Measurements from ENCODE around the gene C2CD5. TPM values are rescaled to one million over a fixed set of nuclear protein-coding genes. Genes with fewer than 3 reads are reported as not detected.

C2CD5 gene
- total RNA-seq, 1 experiment from 2014 or later = 35.4 TPM

DNA sequence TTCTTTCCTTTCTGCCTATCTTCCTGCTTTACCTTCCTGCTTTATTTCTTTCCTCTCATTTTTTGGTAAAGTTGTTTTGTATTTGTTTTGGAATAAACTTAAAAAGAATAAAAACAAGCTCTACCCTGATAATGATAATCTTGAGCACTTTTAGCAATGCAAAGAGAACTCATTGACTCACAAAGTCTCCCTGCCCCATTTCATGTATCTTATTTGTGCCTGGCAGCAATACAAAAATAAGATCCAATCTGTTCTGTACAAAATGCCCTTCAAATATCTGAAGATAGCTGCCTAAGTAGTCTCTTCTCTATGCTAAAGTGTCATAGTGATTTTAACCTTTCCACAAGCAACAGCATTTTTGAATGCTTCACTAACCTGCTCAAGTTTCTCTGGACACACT is 49.5 kb upstream of the C2CD5 start:
- Histone ChIP-seq H3K27me3 (ENCODE audit: insufficient read depth, low read length) (no peaks in the 10 kb centered on the region), H4K20me1 (ENCODE audit: control insufficient read depth, insufficient read depth, insufficient read length) (no peaks in the 10 kb centered on the region), H3K9ac (ENCODE audit: extremely low read depth, insufficient read length, low read length) (no peak overlapping the region), H3K79me1 (ENCODE audit: insufficient read depth, low read depth, low read length, poor library complexity, severe bottlenecking) (no peaks in the 10 kb centered on the region), H3K9me3 (ENCODE audit: control insufficient read depth, low read depth, low read length) (no peaks in the 10 kb centered on the region), H2BK15ac (ENCODE audit: low read depth, low read length) (no peak overlapping the region), H3K23me2 (ENCODE audit: insufficient read length, low read depth, low read length, poor library complexity, severe bottlenecking) (no peaks in the 10 kb centered on the region), H2AK5ac (ENCODE audit: insufficient read length, low read length) (no peak overlapping the region), H2BK120ac (ENCODE audit: low read depth, low read length, poor library complexity, severe bottlenecking) (no peak overlapping the region), H4K5ac (ENCODE audit: insufficient read length, low read depth, low read length) (no peak overlapping the region), H3K4me2 (ENCODE audit: insufficient read depth, insufficient read length, low read length) (no peak overlapping the region), H3K14ac (ENCODE audit: insufficient read depth, low read length) (no peak overlapping the region), H4K91ac (ENCODE audit: insufficient read length, low read depth, low read length) (no peak overlapping the region), H2BK5ac (ENCODE audit: insufficient read length, low read length) (no peak overlapping the region), H3K56ac (ENCODE audit: insufficient read length, low read depth, low read length) (no peak overlapping the region), H2BK12ac (ENCODE audit: insufficient read length, low read depth, low read length) (no peak overlapping the region), H3K4me1 (ENCODE audit: insufficient read depth, low read length) (no peaks in the 10 kb centered on the region), H2AFZ (ENCODE audit: low read length) (no peak overlapping the region), H3K79me2 (ENCODE audit: insufficient read depth, low read length) (no peaks in the 10 kb centered on the region), H3T11ph (ENCODE audit: low read length) (no peak overlapping the region), H2BK20ac (ENCODE audit: low read depth, low read length, poor library complexity, severe bottlenecking) (no peak overlapping the region), H3K23ac (ENCODE audit: insufficient read length, low read depth, low read length) (no peak overlapping the region), H3K27ac (ENCODE audit: insufficient read length, low read depth, low read length) (no peak overlapping the region), H3K18ac (ENCODE audit: insufficient read length, low read depth, low read length) (no peak overlapping the region), H4K8ac (replicated peaks; ENCODE audit: insufficient read length, low read depth, low read length) (no peak overlapping the region), H3K4ac (ENCODE audit: low read depth, low read length) (no peak overlapping the region)
- Mint-ChIP-seq H3K9me3 (no peaks in the 10 kb centered on the region), H3K4me3 (no peak overlapping the region), H3K27me3 (ENCODE audit: low read depth) (no peaks in the 10 kb centered on the region), H3K27ac (no peak overlapping the region; a peak in 1 of 7 replicates), H3K36me3 (ENCODE audit: insufficient read depth in 1 of 3, low read depth in 3 of 3) (no peaks in the 10 kb centered on the region), H3K4me1 (peaks cover 4 to 8% of the 10 kb centered on the region in 2 experiments)
- DNase-seq = no peak
- TF ChIP-seq, protein P1, sequence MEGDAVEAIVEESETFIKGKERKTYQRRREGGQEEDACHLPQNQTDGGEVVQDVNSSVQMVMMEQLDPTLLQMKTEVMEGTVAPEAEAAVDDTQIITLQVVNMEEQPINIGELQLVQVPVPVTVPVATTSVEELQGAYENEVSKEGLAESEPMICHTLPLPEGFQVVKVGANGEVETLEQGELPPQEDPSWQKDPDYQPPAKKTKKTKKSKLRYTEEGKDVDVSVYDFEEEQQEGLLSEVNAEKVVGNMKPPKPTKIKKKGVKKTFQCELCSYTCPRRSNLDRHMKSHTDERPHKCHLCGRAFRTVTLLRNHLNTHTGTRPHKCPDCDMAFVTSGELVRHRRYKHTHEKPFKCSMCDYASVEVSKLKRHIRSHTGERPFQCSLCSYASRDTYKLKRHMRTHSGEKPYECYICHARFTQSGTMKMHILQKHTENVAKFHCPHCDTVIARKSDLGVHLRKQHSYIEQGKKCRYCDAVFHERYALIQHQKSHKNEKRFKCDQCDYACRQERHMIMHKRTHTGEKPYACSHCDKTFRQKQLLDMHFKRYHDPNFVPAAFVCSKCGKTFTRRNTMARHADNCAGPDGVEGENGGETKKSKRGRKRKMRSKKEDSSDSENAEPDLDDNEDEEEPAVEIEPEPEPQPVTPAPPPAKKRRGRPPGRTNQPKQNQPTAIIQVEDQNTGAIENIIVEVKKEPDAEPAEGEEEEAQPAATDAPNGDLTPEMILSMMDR (conservative IDR thresholded peaks at IDR 0.05) = no peak
